IMR-90 (cell line): ENCODE results near the gene ANKRD34B. TPM values are rescaled to one million over a fixed set of nuclear protein-coding genes. Genes with fewer than 3 reads are reported as not detected.

ENCODE experiments used
- ATAC-seq: fragments of 200-7000 bp; cut with Tn5 transposase; 2 replicates; pipeline ENCODE4 v1.9.1; 2020; ENCODE audit warnings: low read depth, mild to moderate bottlenecking, moderate library complexity
- BruUV-seq: library from RNA; stranded (reverse); fragments of 400-500 nt; replicated peaks from 2 replicates; lab custom pipeline; 2021; lab: Mats Ljungman, UMichigan
- CTCF ChIA-PET: fragments of 300-600 bp; formaldehyde crosslinking; extraction: SDS; loops from one replicate; lab custom pipeline; 2021; ENCODE audit warnings: antibody characterized with exemption; lab: Yijun Ruan, JAX
- POLR2A ChIA-PET: fragments of 300-600 bp; sonication (Branson Sonifier 250); formaldehyde crosslinking; loops from one replicate; lab custom pipeline; 2022; ENCODE audit warnings: antibody characterized with exemption; ENCODE audit not compliant: unreplicated experiment; lab: Charles Lee
- DNase-seq: peaks from one replicate; pipeline ENCODE4 v3.0.0; 2013
- H2AFZ ChIP-seq: replicated peaks from 2 replicates; pipeline ENCODE3; 2013; ENCODE audit warnings: low read length, mild to moderate bottlenecking; ENCODE audit not compliant: poor library complexity
- H2AK5ac ChIP-seq: 2 replicates; pipeline ENCODE4 v1.6.1; 2013; ENCODE audit warnings: low read depth, low read length, inconsistent platforms
- H2AK9ac ChIP-seq: replicated peaks from 2 replicates; pipeline ENCODE3; 2013; ENCODE audit warnings: mild to moderate bottlenecking, low read depth, low read length, moderate library complexity; ENCODE audit not compliant: poor library complexity
- H2BK120ac ChIP-seq: 2 replicates; pipeline ENCODE4 v1.6.1; 2013; ENCODE audit warnings: low read depth, low read length, inconsistent platforms
- H2BK15ac ChIP-seq: 3 replicates; pipeline ENCODE4 v1.6.1; 2013; ENCODE audit warnings: low read depth, low read length, inconsistent platforms
- H2BK20ac ChIP-seq: 2 replicates; pipeline ENCODE4 v1.6.1; 2013; ENCODE audit warnings: low read depth, mild to moderate bottlenecking, inconsistent platforms, low read length, moderate library complexity
- H2BK5ac ChIP-seq: 2 replicates; pipeline ENCODE4 v1.6.1; 2013; ENCODE audit warnings: mild to moderate bottlenecking, low read depth, low read length, inconsistent platforms; ENCODE audit not compliant: poor library complexity, severe bottlenecking
- H3K14ac ChIP-seq: replicated peaks from 2 replicates; pipeline ENCODE4 v1.6.1; 2013; ENCODE audit warnings: low read depth, low read length, inconsistent platforms
- H3K18ac ChIP-seq: 2 replicates; pipeline ENCODE4 v1.6.1; 2013; ENCODE audit warnings: low read depth, low read length, control low read depth
- H3K23ac ChIP-seq: 2 replicates; pipeline ENCODE4 v1.6.1; 2013; ENCODE audit warnings: low read depth, low read length, inconsistent platforms
- H3K27ac ChIP-seq: 2 replicates; pipeline ENCODE4 v1.5.1; 2013; ENCODE audit warnings: mild to moderate bottlenecking, control low read depth, low read length; ENCODE audit not compliant: insufficient read depth
- H3K27me3 ChIP-seq: 2 replicates; pipeline ENCODE4 v1.6.1; 2013; ENCODE audit warnings: low read length; ENCODE audit not compliant: control insufficient read depth, insufficient read depth
- H3K36me3 ChIP-seq: 2 replicates; pipeline ENCODE4 v1.6.1; 2013; ENCODE audit warnings: low read length, mixed read lengths; ENCODE audit not compliant: control insufficient read depth, insufficient read depth
- H3K4ac ChIP-seq: 2 replicates; pipeline ENCODE4 v1.6.1; 2013; ENCODE audit warnings: low read depth, low read length, inconsistent platforms
- H3K4me1 ChIP-seq: 2 replicates; pipeline ENCODE4 v1.6.1; 2013; ENCODE audit warnings: low read length, mixed read lengths; ENCODE audit not compliant: control insufficient read depth, insufficient read depth
- H3K4me2 ChIP-seq: 2 replicates; pipeline ENCODE4 v1.6.1; 2013; ENCODE audit warnings: low read depth, mild to moderate bottlenecking, control low read depth, low read length, moderate library complexity
- H3K4me3 ChIP-seq: 2 replicates; pipeline ENCODE4 v1.5.1; 2013; ENCODE audit warnings: low read depth, mild to moderate bottlenecking, control low read depth, low read length, moderate library complexity; ENCODE audit not compliant: insufficient read depth
- H3K56ac ChIP-seq: 2 replicates; pipeline ENCODE4 v1.6.1; 2013; ENCODE audit warnings: low read length, inconsistent platforms; ENCODE audit not compliant: insufficient read depth; ENCODE audit errors: extremely low read depth
- H3K79me1 ChIP-seq, 2 experiments: 2 replicates each; pipeline ENCODE4 v1.6.1; 2013; ENCODE audit warnings: low read length in 2 of 2, inconsistent platforms in 1 of 2, low read depth in 1 of 2
- H3K9ac ChIP-seq: 2 replicates; pipeline ENCODE4 v1.6.1; 2013; ENCODE audit warnings: low read depth, low read length, control low read depth
- H3K9me1 ChIP-seq: 2 replicates; pipeline ENCODE4 v1.6.1; 2013; ENCODE audit warnings: low read length, inconsistent platforms; ENCODE audit not compliant: insufficient read depth
- H3K9me3 ChIP-seq: 2 replicates; pipeline ENCODE4 v1.6.1; 2013; ENCODE audit warnings: low read length; ENCODE audit not compliant: control insufficient read depth, insufficient read depth
- H4K20me1 ChIP-seq: 2 replicates; pipeline ENCODE4 v1.6.1; 2013; ENCODE audit warnings: low read length, inconsistent platforms; ENCODE audit not compliant: insufficient read depth
- H4K5ac ChIP-seq: 2 replicates; pipeline ENCODE4 v1.6.1; 2013; ENCODE audit warnings: mild to moderate bottlenecking, low read depth, low read length, control low read depth
- H4K8ac ChIP-seq, 2 experiments: 2 replicates each; pipeline ENCODE4 v1.6.1; 2013; ENCODE audit warnings: low read depth in 2 of 2, low read length in 2 of 2, control low read depth in 1 of 2, inconsistent platforms in 1 of 2
- H4K91ac ChIP-seq: 2 replicates; pipeline ENCODE4 v1.6.1; 2013; ENCODE audit warnings: low read depth, low read length, inconsistent platforms; ENCODE audit not compliant: insufficient read depth
- BHLHE40 ChIP-seq: fragments of 150-350 bp; IDR thresholded peaks from 2 replicates; pipeline ENCODE4 v1.6.1; 2016; ENCODE audit warnings: mild to moderate bottlenecking, low read depth, low read length
- CEBPB ChIP-seq: IDR thresholded peaks from 2 replicates; pipeline ENCODE4 v1.6.1; 2012; ENCODE audit warnings: low read depth, low read length, improper control_type of control experiment
- CHD1 ChIP-seq: IDR thresholded peaks from 2 replicates; pipeline ENCODE4 v1.6.1; 2012; ENCODE audit warnings: low read depth, low read length, improper control_type of control experiment
- CTCF ChIP-seq: conservative IDR thresholded peaks from 2 replicates; pipeline ENCODE4 v1.5.1; 2012; ENCODE audit warnings: mild to moderate bottlenecking, low read depth, low read length, improper control_type of control experiment
- FOS ChIP-seq: fragments of 150-350 bp; IDR thresholded peaks from 2 replicates; pipeline ENCODE4 v1.6.1; 2016; ENCODE audit warnings: low read depth, low read length
- MAFK ChIP-seq: IDR thresholded peaks from 2 replicates; pipeline ENCODE4 v1.6.1; 2012; ENCODE audit warnings: low read depth, low read length, improper control_type of control experiment
- MAZ ChIP-seq: IDR thresholded peaks from 2 replicates; pipeline ENCODE4 v1.6.1; 2012; ENCODE audit warnings: low read depth, mild to moderate bottlenecking, low read length, improper control_type of control experiment, moderate library complexity, borderline replicate concordance
- MXI1 ChIP-seq: IDR thresholded peaks from 2 replicates; pipeline ENCODE4 v1.6.1; 2012; ENCODE audit warnings: low read depth, mild to moderate bottlenecking, low read length, moderate library complexity, borderline replicate concordance
- NFE2L2 ChIP-seq: fragments of 150-350 bp; IDR thresholded peaks from 2 replicates; pipeline ENCODE4 v1.6.1; 2016; ENCODE audit warnings: low read depth, mild to moderate bottlenecking, low read length
- POLR2A ChIP-seq: IDR thresholded peaks from 2 replicates; pipeline ENCODE4 v1.6.1; 2012; ENCODE audit warnings: mild to moderate bottlenecking, low read depth, low read length
- RAD21 ChIP-seq: IDR thresholded peaks from 2 replicates; pipeline ENCODE4 v1.6.1; 2012; ENCODE audit warnings: low read length, improper control_type of control experiment
- RCOR1 ChIP-seq: IDR thresholded peaks from 2 replicates; pipeline ENCODE4 v1.6.1; 2012; ENCODE audit warnings: mild to moderate bottlenecking, low read length, improper control_type of control experiment; ENCODE audit not compliant: insufficient replicate concordance
- RFX5 ChIP-seq: IDR thresholded peaks from 2 replicates; pipeline ENCODE4 v1.8.0; 2012; ENCODE audit warnings: low read depth, mild to moderate bottlenecking, low read length, moderate library complexity
- SMC3 ChIP-seq: fragments of 150-350 bp; IDR thresholded peaks from 2 replicates; pipeline ENCODE4 v1.6.1; 2016; ENCODE audit warnings: low read depth, mild to moderate bottlenecking, antibody characterized with exemption, low read length, moderate library complexity
- USF2 ChIP-seq: fragments of 150-350 bp; IDR thresholded peaks from 2 replicates; pipeline ENCODE4 v1.6.1; 2017; ENCODE audit warnings: mild to moderate bottlenecking, antibody characterized with exemption, low read length, low read depth
- WGBS, 2 experiments: methylation state at CpG; one replicate each; pipeline versions ENCODE4 v1.1.5 to v1.1.7; 2013; ENCODE audit warnings: missing lambda C conversion rate in 2 of 2; ENCODE audit not compliant: insufficient read length in 1 of 2; ENCODE audit errors: extremely low coverage in 2 of 2; 5-methylcytosine and 5-hydroxymethylcytosine counted together
- dilution Hi-C: fragments of 300-500 bp; cut with HindIII; formaldehyde crosslinking; loops from one replicate; pipeline ENCODE4 v1.14.3; 2018; ENCODE audit warnings: low sequenced_read_pairs; ENCODE audit not compliant: unreplicated experiment
- in situ Hi-C: fragments of 300-500 bp; cut with MboI; formaldehyde crosslinking; loops from 3 replicates; pipeline ENCODE4 v1.14.3; 2019; ENCODE audit warnings: low sequenced_read_pairs, inconsistent platforms, mixed read lengths
- intact Hi-C: fragments of 100-400 bp; cut with micrococcal nuclease; formaldehyde crosslinking; loops from 2 replicates; pipeline ENCODE4 v1.10.0; 2022
- polyA plus RNA-seq, 3 experiments: library from polyadenylated mRNA; depleted of rRNA; stranded (reverse); fragments of >200 nt; gene quantifications; 2 replicates each; pipeline ENCODE4 v1.2.3, GENCODE V29; 2012; ENCODE audit warnings: low replicate concordance in 1 of 3
- total RNA-seq: library from RNA; depleted of rRNA; stranded (reverse); fragments of >200 nt; gene quantifications from 2 replicates; pipeline ENCODE4 v1.2.3, GENCODE V29; 2012
- TF ChIP-seq, protein P1 (sequence below): fragments of 150-350 bp; IDR thresholded peaks from 2 replicates; pipeline ENCODE4 v1.6.1; 2016; ENCODE audit warnings: low read depth, mild to moderate bottlenecking, low read length, moderate library complexity, borderline replicate concordance

The ANKRD34B gene
- total and polyA plus RNA-seq, 2 of the 4 experiments (the other 2 are of a cell fraction) = not detected

DNA sequence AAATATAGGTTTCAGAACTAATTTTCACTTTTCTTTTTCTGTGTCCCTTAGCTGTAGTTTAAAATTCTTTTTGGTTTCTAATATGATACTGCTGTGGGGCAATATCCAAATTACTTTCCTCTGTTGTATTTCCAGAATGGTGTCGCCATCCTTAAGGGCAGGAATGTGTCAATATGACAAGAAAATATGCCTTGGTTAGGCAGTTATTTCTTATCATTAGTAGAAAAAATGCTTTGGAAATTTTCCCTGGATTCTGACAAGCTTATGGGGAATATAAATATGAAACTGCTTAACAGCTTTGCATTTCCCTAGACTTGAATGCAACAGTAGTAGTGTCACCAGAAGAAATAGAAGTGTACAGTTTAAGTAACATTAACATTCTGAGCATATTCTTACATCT is 29.4 kb downstream of the ANKRD34B start:
- intact Hi-C loops = no loop called here
- Histone ChIP-seq H3K4me2 (no peak overlapping the region), H4K5ac (no peak overlapping the region), H3K4me3 (no peak overlapping the region), H4K91ac (no peak overlapping the region), H3K9ac (no peak overlapping the region), H3K27me3 (no peaks in the 10 kb centered on the region), H2BK15ac (no peak overlapping the region), H2AFZ (no peak overlapping the region), H4K8ac (no peak overlapping the region), H3K9me3 (no peaks in the 10 kb centered on the region), H3K18ac (no peak overlapping the region), H2BK20ac (no peak overlapping the region), H3K4ac (no peak overlapping the region), H3K27ac (no peak overlapping the region), H3K14ac (no peak overlapping the region), H2AK9ac (no peak overlapping the region), H3K56ac (no peak overlapping the region), H3K79me1 (no peaks in the 10 kb centered on the region), H2AK5ac (no peak overlapping the region), H3K23ac (no peak overlapping the region), H2BK120ac (no peak overlapping the region), H3K9me1 (no peaks in the 10 kb centered on the region), H3K4me1 (no peaks in the 10 kb centered on the region), H2BK5ac (no peak overlapping the region), H4K20me1 (no peaks in the 10 kb centered on the region), H3K36me3 (no peaks in the 10 kb centered on the region)
- WGBS, 2 experiments = no CpG with 5 or more reads among the region's 1 CpG
- in situ Hi-C loops = no loop called here
- BruUV-seq = no TSS peak
- ATAC-seq (no peak), DNase-seq (no peak)
- ChIA-PET POLR2A (no interaction called here), CTCF (no interaction called here)
- TF ChIP-seq SMC3 (no peak), CEBPB (no peak), BHLHE40 (no peak), FOS (no peak), MAZ (no peak), RCOR1 (no peak), RFX5 (no peak), POLR2A (no peak), CTCF (no peak), MXI1 (no peak), USF2 (no peak), MAFK (no peak), NFE2L2 (no peak), CHD1 (no peak), RAD21 (no peak)
- TF ChIP-seq, protein P1, sequence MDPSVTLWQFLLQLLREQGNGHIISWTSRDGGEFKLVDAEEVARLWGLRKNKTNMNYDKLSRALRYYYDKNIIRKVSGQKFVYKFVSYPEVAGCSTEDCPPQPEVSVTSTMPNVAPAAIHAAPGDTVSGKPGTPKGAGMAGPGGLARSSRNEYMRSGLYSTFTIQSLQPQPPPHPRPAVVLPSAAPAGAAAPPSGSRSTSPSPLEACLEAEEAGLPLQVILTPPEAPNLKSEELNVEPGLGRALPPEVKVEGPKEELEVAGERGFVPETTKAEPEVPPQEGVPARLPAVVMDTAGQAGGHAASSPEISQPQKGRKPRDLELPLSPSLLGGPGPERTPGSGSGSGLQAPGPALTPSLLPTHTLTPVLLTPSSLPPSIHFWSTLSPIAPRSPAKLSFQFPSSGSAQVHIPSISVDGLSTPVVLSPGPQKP = no peak
- dilution Hi-C loops = no loop called here
